HEK293 (cell line): ENCODE measurements around the gene PROSER3.

Source experiments
- CTCF ChIA-PET: fragments of 350-600 bp; formaldehyde crosslinking; extraction: SDS; loops from one replicate; lab custom pipeline; 2021; ENCODE audit warnings: antibody characterized with exemption; lab: Yijun Ruan, JAX
- POLR2A ChIA-PET: fragments of 300-600 bp; formaldehyde crosslinking; extraction: SDS; loops from one replicate; lab custom pipeline; 2020; ENCODE audit warnings: antibody characterized with exemption, inconsistent platforms; lab: Yijun Ruan, JAX
- H3K27ac ChIP-seq: fragments of 200-500 bp; sonication (Bioruptor generic); 2 replicates; pipeline ENCODE4 v1.5.1; 2014; ENCODE audit warnings: low read depth, low read length, control low read depth, inconsistent platforms; ENCODE audit errors: extremely low read depth
- H3K36me3 ChIP-seq, 2 experiments: fragments of 200-500 bp in 1 of 2; sonication (Bioruptor generic) in 1 of 2; 1 replicate in 1 of 2; 2 replicates in 1 of 2; pipeline ENCODE4 v1.5.1; 2014 to 2017; ENCODE audit warnings: inconsistent platforms in 2 of 2, low read length in 2 of 2; ENCODE audit not compliant: control insufficient read depth in 2 of 2, insufficient read depth in 1 of 2
- H3K4me1 ChIP-seq: fragments of 200-500 bp; sonication (Bioruptor generic); 2 replicates; pipeline ENCODE4 v1.5.1; 2014; ENCODE audit warnings: mild to moderate bottlenecking, low read length, inconsistent platforms; ENCODE audit not compliant: control insufficient read depth, insufficient read depth
- H3K4me3 ChIP-seq: 2 replicates; pipeline ENCODE4 v1.5.1; 2011; ENCODE audit warnings: low read depth, mild to moderate bottlenecking, control low read depth, low read length, moderate library complexity
- H3K9me3 ChIP-seq: fragments of 200-500 bp; sonication (Bioruptor generic); 2 replicates; pipeline ENCODE4 v1.5.1; 2014; ENCODE audit warnings: low read depth, low read length, inconsistent platforms; ENCODE audit not compliant: control insufficient read depth, insufficient read depth
- ELK4 ChIP-seq: IDR thresholded peaks from 2 replicates; pipeline ENCODE4 v1.6.1; 2011; ENCODE audit warnings: mild to moderate bottlenecking, low read depth, low read length, borderline replicate concordance
- GLIS1 ChIP-seq: fragments of 450-650 bp; formaldehyde crosslinking; IDR thresholded peaks from 2 replicates; pipeline ENCODE4 v1.5.1; 2016; ENCODE audit warnings: missing biosample characterization, missing genetic modification characterization
- KLF7 ChIP-seq: fragments of 450-650 bp; formaldehyde crosslinking; IDR thresholded peaks from 2 replicates; pipeline ENCODE4 v1.5.1; 2016; ENCODE audit warnings: missing biosample characterization, missing genetic modification characterization, borderline replicate concordance
- KLF8 ChIP-seq: fragments of 450-650 bp; formaldehyde crosslinking; IDR thresholded peaks from 2 replicates; pipeline ENCODE4 v1.5.1; 2016; ENCODE audit warnings: missing biosample characterization, missing genetic modification characterization
- KLF9 ChIP-seq: fragments of 450-650 bp; formaldehyde crosslinking; IDR thresholded peaks from 2 replicates; pipeline ENCODE4 v1.5.1; 2016; ENCODE audit warnings: missing biosample characterization, missing genetic modification characterization, low read depth
- RBAK ChIP-seq: fragments of 450-650 bp; formaldehyde crosslinking; IDR thresholded peaks from 2 replicates; pipeline ENCODE4 v1.5.1; 2016; ENCODE audit warnings: missing biosample characterization, missing genetic modification characterization
- SALL2 ChIP-seq: fragments of 450-650 bp; formaldehyde crosslinking; IDR thresholded peaks from 2 replicates; pipeline ENCODE4 v1.5.0; 2017; ENCODE audit warnings: missing biosample characterization, mild to moderate bottlenecking, missing genetic modification characterization, borderline replicate concordance
- SP2 ChIP-seq: fragments of 450-650 bp; formaldehyde crosslinking; IDR thresholded peaks from 2 replicates; pipeline ENCODE4 v1.5.1; 2016; ENCODE audit warnings: missing biosample characterization, missing genetic modification characterization
- SP3 ChIP-seq: fragments of 450-650 bp; formaldehyde crosslinking; IDR thresholded peaks from 2 replicates; pipeline ENCODE4 v1.5.1; 2016; ENCODE audit warnings: missing biosample characterization, missing genetic modification characterization
- YY2 ChIP-seq: fragments of 450-650 bp; formaldehyde crosslinking; IDR thresholded peaks from 2 replicates; pipeline ENCODE4 v1.5.1; 2016; ENCODE audit warnings: missing biosample characterization, missing genetic modification characterization
- ZNF214 ChIP-seq: fragments of 450-650 bp; formaldehyde crosslinking; IDR thresholded peaks from 2 replicates; pipeline ENCODE4 v1.5.1; 2017; ENCODE audit warnings: missing biosample characterization, mild to moderate bottlenecking, missing genetic modification characterization, borderline replicate concordance
- ZNF341 ChIP-seq: fragments of 450-650 bp; formaldehyde crosslinking; IDR thresholded peaks from 2 replicates; pipeline ENCODE4; 2016; ENCODE audit warnings: low read depth, missing biosample characterization, missing genetic modification characterization
- ZNF391 ChIP-seq: fragments of 450-650 bp; formaldehyde crosslinking; IDR thresholded peaks from 2 replicates; pipeline ENCODE4 v1.5.1; 2016; ENCODE audit warnings: low read depth, missing biosample characterization, missing genetic modification characterization, borderline replicate concordance
- ZNF398 ChIP-seq: fragments of 450-650 bp; formaldehyde crosslinking; IDR thresholded peaks from 2 replicates; pipeline ENCODE4 v1.5.1; 2017; ENCODE audit warnings: missing biosample characterization, missing genetic modification characterization
- ZNF629 ChIP-seq: fragments of 450-650 bp; formaldehyde crosslinking; IDR thresholded peaks from 2 replicates; pipeline ENCODE4 v1.5.1; 2017; ENCODE audit warnings: missing biosample characterization, missing genetic modification characterization
- ZNF660 ChIP-seq: fragments of 450-650 bp; IDR thresholded peaks from 2 replicates; pipeline ENCODE4 v1.5.1; 2018; ENCODE audit warnings: missing biosample characterization, mild to moderate bottlenecking, missing genetic modification characterization
- ZNF843 ChIP-seq: fragments of 450-650 bp; formaldehyde crosslinking; IDR thresholded peaks from 2 replicates; pipeline ENCODE4 v1.5.1; 2016; ENCODE audit warnings: missing biosample characterization, missing genetic modification characterization
- TF ChIP-seq, protein P1 (sequence below): fragments of 450-650 bp; formaldehyde crosslinking; IDR thresholded peaks from 2 replicates; pipeline ENCODE4 v1.5.1; 2016; ENCODE audit warnings: missing biosample characterization, missing genetic modification characterization
- TF ChIP-seq, protein P2 (sequence below): fragments of 450-650 bp; formaldehyde crosslinking; IDR thresholded peaks from 2 replicates; pipeline ENCODE4 v1.5.1; 2016; ENCODE audit warnings: missing biosample characterization, missing genetic modification characterization
- TF ChIP-seq, protein P3 (sequence below): fragments of 450-650 bp; formaldehyde crosslinking; IDR thresholded peaks from 2 replicates; pipeline ENCODE4 v1.5.1; 2016; ENCODE audit warnings: missing biosample characterization, missing genetic modification characterization
- TF ChIP-seq, protein P4 (sequence below): fragments of 450-650 bp; formaldehyde crosslinking; IDR thresholded peaks from 2 replicates; pipeline ENCODE4 v1.5.1; 2016; ENCODE audit warnings: missing biosample characterization, missing genetic modification characterization, borderline replicate concordance

Gene PROSER3

GRCh38 chr19:35757749-35758608 is at the start of gene PROSER3:
Gene PROSER3, plus strand, starts transcription at chr19:35758176. Its CDS starts 40 bp downstream, at chr19:35758216.
- H3K4me3 ChIP-seq = peak within 1 kb of the TSS; percentile 71
- no peaks in the 10 kb centered on the region for H3K9me3 ChIP-seq
- peaks cover 15% of the 10 kb centered on the region for H3K4me1 ChIP-seq
- ChIA-PET POLR2A (interaction anchor here (0.6 to 3.0 kb wide), 21 partner anchors 7 to 256 kb away, joined by 3 to 87 read pairs (median 4); partner anchors contain the start of genes ALKBH6, ARHGAP33, COX6B1 and LIN37), CTCF (interaction anchor here (0.7 to 1.4 kb wide), 6 partner anchors 9 to 63 kb away, joined by 3 to 7 read pairs (median 6); partner anchors contain the start of genes LIN37, PSENEN and U2AF1L4)
- peaks cover 60 to 63% of the 10 kb centered on the region in 2 experiments for H3K36me3 ChIP-seq
- peak within 1 kb of the TSS; percentile 97 for H3K27ac ChIP-seq
- TF ChIP-seq, protein P1, sequence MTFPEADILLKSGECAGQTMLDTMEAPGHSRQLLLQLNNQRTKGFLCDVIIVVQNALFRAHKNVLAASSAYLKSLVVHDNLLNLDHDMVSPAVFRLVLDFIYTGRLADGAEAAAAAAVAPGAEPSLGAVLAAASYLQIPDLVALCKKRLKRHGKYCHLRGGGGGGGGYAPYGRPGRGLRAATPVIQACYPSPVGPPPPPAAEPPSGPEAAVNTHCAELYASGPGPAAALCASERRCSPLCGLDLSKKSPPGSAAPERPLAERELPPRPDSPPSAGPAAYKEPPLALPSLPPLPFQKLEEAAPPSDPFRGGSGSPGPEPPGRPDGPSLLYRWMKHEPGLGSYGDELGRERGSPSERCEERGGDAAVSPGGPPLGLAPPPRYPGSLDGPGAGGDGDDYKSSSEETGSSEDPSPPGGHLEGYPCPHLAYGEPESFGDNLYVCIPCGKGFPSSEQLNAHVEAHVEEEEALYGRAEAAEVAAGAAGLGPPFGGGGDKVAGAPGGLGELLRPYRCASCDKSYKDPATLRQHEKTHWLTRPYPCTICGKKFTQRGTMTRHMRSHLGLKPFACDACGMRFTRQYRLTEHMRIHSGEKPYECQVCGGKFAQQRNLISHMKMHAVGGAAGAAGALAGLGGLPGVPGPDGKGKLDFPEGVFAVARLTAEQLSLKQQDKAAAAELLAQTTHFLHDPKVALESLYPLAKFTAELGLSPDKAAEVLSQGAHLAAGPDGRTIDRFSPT (tag by site-specific recombination) = peak; percentile 94
- peak; percentile 61 for TF ChIP-seq ZNF843 (tag by site-specific recombination)
- TF ChIP-seq ZNF391 = peak; percentile 89; the same call in 1 of the 2 replicates
- TF ChIP-seq ELK4 = peak; percentile 85; the same call in 1 of the 2 replicates
- TF ChIP-seq SP3 = peak; percentile 96
- peak; percentile 100 for TF ChIP-seq KLF7 (tag by site-specific recombination)
- no peak for TF ChIP-seq ZNF398 (tag by site-specific recombination)
- TF ChIP-seq KLF9 (tag by site-specific recombination) = peak; percentile 94
- TF ChIP-seq SALL2 = no peak
- peak; percentile 95 for TF ChIP-seq GLIS1 (tag by site-specific recombination)
- TF ChIP-seq, protein P2, sequence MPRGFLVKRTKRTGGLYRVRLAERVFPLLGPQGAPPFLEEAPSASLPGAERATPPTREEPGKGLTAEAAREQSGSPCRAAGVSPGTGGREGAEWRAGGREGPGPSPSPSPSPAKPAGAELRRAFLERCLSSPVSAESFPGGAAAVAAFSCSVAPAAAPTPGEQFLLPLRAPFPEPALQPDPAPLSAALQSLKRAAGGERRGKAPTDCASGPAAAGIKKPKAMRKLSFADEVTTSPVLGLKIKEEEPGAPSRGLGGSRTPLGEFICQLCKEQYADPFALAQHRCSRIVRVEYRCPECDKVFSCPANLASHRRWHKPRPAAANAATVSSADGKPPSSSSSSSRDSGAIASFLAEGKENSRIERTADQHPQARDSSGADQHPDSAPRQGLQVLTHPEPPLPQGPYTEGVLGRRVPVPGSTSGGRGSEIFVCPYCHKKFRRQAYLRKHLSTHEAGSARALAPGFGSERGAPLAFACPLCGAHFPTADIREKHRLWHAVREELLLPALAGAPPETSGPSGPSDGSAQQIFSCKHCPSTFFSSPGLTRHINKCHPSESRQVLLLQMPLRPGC = peak; percentile 55; the same call in 1 of the 2 replicates
- TF ChIP-seq ZNF629 (tag by site-specific recombination) = peak; percentile 74
- TF ChIP-seq ZNF341 (tag by site-specific recombination) = peak; percentile 100
- no peak for TF ChIP-seq ZNF214
- TF ChIP-seq ZNF660 (tag by site-specific recombination) = peak; percentile 76
- TF ChIP-seq, protein P3, sequence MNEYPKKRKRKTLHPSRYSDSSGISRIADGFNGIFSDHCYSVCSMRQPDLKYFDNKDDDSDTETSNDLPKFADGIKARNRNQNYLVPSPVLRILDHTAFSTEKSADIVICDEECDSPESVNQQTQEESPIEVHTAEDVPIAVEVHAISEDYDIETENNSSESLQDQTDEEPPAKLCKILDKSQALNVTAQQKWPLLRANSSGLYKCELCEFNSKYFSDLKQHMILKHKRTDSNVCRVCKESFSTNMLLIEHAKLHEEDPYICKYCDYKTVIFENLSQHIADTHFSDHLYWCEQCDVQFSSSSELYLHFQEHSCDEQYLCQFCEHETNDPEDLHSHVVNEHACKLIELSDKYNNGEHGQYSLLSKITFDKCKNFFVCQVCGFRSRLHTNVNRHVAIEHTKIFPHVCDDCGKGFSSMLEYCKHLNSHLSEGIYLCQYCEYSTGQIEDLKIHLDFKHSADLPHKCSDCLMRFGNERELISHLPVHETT (tag by site-specific recombination) = peak; percentile 84
- peak; percentile 79; the same call in 1 of the 2 replicates for TF ChIP-seq YY2 (tag by site-specific recombination)
- TF ChIP-seq, protein P4, sequence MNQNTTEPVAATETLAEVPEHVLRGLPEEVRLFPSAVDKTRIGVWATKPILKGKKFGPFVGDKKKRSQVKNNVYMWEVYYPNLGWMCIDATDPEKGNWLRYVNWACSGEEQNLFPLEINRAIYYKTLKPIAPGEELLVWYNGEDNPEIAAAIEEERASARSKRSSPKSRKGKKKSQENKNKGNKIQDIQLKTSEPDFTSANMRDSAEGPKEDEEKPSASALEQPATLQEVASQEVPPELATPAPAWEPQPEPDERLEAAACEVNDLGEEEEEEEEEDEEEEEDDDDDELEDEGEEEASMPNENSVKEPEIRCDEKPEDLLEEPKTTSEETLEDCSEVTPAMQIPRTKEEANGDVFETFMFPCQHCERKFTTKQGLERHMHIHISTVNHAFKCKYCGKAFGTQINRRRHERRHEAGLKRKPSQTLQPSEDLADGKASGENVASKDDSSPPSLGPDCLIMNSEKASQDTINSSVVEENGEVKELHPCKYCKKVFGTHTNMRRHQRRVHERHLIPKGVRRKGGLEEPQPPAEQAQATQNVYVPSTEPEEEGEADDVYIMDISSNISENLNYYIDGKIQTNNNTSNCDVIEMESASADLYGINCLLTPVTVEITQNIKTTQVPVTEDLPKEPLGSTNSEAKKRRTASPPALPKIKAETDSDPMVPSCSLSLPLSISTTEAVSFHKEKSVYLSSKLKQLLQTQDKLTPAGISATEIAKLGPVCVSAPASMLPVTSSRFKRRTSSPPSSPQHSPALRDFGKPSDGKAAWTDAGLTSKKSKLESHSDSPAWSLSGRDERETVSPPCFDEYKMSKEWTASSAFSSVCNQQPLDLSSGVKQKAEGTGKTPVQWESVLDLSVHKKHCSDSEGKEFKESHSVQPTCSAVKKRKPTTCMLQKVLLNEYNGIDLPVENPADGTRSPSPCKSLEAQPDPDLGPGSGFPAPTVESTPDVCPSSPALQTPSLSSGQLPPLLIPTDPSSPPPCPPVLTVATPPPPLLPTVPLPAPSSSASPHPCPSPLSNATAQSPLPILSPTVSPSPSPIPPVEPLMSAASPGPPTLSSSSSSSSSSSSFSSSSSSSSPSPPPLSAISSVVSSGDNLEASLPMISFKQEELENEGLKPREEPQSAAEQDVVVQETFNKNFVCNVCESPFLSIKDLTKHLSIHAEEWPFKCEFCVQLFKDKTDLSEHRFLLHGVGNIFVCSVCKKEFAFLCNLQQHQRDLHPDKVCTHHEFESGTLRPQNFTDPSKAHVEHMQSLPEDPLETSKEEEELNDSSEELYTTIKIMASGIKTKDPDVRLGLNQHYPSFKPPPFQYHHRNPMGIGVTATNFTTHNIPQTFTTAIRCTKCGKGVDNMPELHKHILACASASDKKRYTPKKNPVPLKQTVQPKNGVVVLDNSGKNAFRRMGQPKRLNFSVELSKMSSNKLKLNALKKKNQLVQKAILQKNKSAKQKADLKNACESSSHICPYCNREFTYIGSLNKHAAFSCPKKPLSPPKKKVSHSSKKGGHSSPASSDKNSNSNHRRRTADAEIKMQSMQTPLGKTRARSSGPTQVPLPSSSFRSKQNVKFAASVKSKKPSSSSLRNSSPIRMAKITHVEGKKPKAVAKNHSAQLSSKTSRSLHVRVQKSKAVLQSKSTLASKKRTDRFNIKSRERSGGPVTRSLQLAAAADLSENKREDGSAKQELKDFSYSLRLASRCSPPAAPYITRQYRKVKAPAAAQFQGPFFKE (tag by site-specific recombination) = no peak
- no peak for TF ChIP-seq RBAK
- TF ChIP-seq KLF8 (tag by site-specific recombination) = peak; percentile 100
- peak; percentile 100 for TF ChIP-seq SP2 (tag by site-specific recombination)
